ENCODE results near the gene NRBF2.

Gene NRBF2

DNA sequence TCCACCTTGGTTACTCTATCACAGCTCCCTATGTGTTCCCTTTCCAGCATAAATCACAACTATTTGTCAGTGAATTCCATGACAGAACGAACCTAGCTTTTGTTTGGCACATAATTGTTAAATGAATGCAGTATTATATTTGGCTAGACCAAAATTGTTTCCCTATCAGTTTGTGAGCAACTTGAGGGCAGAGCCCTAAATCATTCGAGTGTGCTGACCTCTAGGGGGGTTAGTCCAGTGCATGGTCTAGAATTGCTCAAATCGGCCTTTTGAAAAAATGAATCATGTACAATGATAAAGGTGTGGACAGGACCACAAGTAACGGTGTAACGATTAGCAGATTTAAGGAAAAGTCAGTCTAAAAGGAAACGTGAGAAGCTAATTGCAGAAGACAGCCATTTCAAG is 475 bp upstream of the NRBF2 start:
- TF ChIP-seq, protein P1, sequence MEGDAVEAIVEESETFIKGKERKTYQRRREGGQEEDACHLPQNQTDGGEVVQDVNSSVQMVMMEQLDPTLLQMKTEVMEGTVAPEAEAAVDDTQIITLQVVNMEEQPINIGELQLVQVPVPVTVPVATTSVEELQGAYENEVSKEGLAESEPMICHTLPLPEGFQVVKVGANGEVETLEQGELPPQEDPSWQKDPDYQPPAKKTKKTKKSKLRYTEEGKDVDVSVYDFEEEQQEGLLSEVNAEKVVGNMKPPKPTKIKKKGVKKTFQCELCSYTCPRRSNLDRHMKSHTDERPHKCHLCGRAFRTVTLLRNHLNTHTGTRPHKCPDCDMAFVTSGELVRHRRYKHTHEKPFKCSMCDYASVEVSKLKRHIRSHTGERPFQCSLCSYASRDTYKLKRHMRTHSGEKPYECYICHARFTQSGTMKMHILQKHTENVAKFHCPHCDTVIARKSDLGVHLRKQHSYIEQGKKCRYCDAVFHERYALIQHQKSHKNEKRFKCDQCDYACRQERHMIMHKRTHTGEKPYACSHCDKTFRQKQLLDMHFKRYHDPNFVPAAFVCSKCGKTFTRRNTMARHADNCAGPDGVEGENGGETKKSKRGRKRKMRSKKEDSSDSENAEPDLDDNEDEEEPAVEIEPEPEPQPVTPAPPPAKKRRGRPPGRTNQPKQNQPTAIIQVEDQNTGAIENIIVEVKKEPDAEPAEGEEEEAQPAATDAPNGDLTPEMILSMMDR (IDR thresholded peaks at IDR 0.05; ENCODE audit: borderline replicate concordance, control extremely low read depth, extremely low read depth, insufficient read depth, missing control alignments), result no peak
- in situ Hi-C loops (cut with MboI; ENCODE audit: low sequenced_read_pairs, unreplicated experiment), result no loop called here
- no peak for DNase-seq (ENCODE audit: low spot score)

DNA sequence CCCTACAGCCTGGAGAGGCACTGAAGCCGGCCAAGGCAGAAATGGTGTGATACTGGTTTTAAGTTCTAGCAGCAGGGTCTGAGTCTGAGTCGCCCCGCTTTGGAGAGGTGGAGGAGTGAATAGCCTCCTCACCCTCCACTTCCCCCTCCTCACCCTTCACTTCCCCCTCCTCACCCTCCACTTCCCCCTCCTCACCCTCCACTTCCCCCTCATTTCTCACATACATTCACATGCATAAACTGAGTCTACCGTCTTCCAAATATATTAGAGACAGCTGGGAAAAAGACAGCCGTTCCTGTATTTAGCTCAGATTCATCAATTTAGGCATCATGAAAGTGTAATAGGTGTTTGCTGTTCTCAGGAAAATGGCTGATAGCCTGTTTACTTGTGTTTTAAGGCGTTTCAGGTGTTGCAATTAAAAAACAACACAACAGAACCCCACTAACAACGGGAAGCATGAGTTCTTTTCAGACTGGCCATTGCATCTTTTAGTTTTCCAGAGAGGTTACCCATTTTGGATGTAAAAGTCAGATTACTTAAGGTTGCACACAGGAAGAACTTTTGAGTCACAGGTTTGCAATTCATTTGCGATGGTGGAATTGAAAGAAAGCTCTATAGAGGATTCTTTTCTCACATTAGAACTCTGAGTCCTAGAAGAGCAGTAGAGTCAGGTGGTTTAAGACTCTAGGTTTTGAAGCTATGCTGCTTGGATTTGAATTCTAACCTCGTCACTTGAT is 861 bp downstream of the NRBF2 start:
- TF ChIP-seq, protein P1 (IDR thresholded peaks at IDR 0.05; ENCODE audit: borderline replicate concordance, control extremely low read depth, extremely low read depth, insufficient read depth, missing control alignments), result no peak
- DNase-seq (ENCODE audit: low spot score), result peak; percentile 27
- in situ Hi-C loops (cut with MboI; ENCODE audit: low sequenced_read_pairs, unreplicated experiment), result no loop called here

DNA sequence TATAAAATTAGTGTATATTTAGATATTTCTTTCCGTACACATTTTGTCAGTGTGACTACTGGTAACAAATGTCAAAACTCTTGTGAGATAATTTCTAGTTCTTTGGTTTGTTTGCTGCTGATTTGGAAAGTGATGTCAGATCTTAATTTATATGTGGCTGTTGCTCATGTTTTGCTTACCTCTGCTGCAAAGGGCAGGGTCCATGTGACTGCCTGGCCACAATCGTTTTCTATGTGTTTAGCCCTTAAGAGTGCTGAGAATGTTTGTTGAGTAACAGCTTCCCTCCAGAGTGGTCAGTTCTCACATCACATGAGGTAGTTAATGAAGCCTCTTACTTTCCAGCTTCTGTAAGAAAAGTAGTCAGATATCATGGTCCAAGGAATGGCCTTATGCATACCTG is 4.2 kb downstream of the NRBF2 start:
- peak; percentile 24 for DNase-seq (ENCODE audit: low spot score)
- in situ Hi-C loops (cut with MboI; ENCODE audit: low sequenced_read_pairs, unreplicated experiment), result no loop called here
- TF ChIP-seq, protein P1 (IDR thresholded peaks at IDR 0.05; ENCODE audit: borderline replicate concordance, control extremely low read depth, extremely low read depth, insufficient read depth, missing control alignments), result no peak

DNA sequence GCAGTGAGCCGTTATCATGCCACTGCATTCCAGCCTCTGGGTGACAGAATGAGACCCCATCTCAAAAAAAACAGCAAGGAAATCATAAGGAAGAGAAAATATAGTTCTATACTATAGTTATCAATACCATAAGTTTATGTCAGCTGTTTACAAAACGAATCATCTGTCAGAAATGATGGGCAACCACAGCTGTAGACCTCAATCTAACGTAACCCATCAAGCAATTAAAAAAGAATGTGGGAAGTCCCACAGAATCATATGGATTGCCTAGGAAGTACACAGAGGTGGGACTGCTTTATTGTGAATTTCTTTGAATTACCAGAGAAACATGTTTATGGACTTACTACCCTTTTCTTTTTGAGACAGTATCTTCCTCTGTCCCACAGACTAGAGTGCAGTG is 6.9 kb downstream of the NRBF2 start:
- no peak for DNase-seq (ENCODE audit: low spot score)
- TF ChIP-seq, protein P1 (IDR thresholded peaks at IDR 0.05; ENCODE audit: borderline replicate concordance, control extremely low read depth, extremely low read depth, insufficient read depth, missing control alignments), result no peak
- in situ Hi-C loops (cut with MboI; ENCODE audit: low sequenced_read_pairs, unreplicated experiment), result no loop called here

DNA sequence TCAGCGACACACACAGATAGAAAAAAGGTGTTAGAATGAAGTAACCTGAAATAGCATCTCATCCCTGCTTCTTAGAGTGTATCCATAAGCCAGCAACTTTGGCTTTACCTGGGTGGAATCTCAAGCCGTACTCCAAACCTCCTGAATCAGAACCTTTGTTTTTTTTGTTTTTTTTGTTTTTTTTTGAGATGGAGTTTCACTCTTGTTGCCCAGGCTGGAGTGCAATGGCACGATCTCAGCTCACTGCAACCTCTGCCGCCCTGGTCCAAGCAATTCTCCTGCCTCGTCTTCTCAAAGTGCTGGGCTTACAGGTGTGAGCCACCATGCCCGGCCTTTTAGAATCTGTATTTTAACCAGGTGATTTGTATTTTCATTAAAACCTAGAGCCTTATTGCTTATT is 9.0 kb downstream of the NRBF2 start:
- in situ Hi-C loops (cut with MboI; ENCODE audit: low sequenced_read_pairs, unreplicated experiment), result no loop called here
- TF ChIP-seq, protein P1 (IDR thresholded peaks at IDR 0.05; ENCODE audit: borderline replicate concordance, control extremely low read depth, extremely low read depth, insufficient read depth, missing control alignments), result no peak
- DNase-seq (ENCODE audit: low spot score), result no peak

DNA sequence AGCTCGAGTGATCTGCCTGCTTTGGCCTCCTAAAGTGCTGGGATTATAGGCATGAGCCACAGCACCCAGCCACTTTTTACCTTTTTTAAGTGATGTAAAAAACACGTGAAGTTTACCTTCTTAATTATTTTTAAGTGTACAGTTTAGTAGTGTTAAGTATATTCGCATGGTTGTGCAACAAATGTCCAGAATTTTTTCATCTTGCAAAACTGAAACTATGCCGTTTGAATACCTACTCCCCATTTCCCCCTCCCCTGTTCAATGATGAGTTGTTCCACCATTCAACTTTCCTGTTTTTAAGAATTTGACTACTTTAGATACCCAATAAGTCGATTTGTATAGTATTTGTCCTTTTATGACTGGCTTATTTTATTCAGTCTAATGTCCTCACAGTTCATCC is 10.9 kb downstream of the NRBF2 start:
- in situ Hi-C loops (cut with MboI; ENCODE audit: low sequenced_read_pairs, unreplicated experiment), result no loop called here
- no peak for DNase-seq (ENCODE audit: low spot score)
- TF ChIP-seq, protein P1 (IDR thresholded peaks at IDR 0.05; ENCODE audit: borderline replicate concordance, control extremely low read depth, extremely low read depth, insufficient read depth, missing control alignments), result no peak

All from GM13976 (cell line).